Body of pancreas (tissue), 4 donors: ENCODE data around the gene DLX1. TPM values are rescaled to one million over a fixed set of nuclear protein-coding genes. Genes with fewer than 3 reads are reported as not detected.
"Not testable (repeated sequence)": the region's sequence is repeated elsewhere in the genome, so short reads cannot be mapped to it uniquely, and the experiment has no call there.

Source experiments
- ATAC-seq: fragments of 150-250 bp; one replicate; pipeline ENCODE4 v1.9.1; 2016
- DNase-seq, 4 donors: peaks; one replicate each; pipeline ENCODE4 v3.0.0-alpha.2; 2019
- H3K27ac ChIP-seq, 4 donors: fragments of 200-600 bp; sonication (generic); 1 replicate in 3 of 4; 2 replicates in 1 of 4; pipeline versions ENCODE4 v1.5.1 to v1.6.1; 2016 to 2019; ENCODE audit warnings: mild to moderate bottlenecking in 1 of 4, mixed read lengths in 1 of 4, moderate library complexity in 1 of 4
- H3K27me3 ChIP-seq, 2 donors: fragments of 200-600 bp; sonication (generic); one replicate each; pipeline ENCODE4 v1.6.0; 2016; ENCODE audit warnings: mild to moderate bottlenecking in 1 of 2
- H3K36me3 ChIP-seq, 2 donors: fragments of 200-600 bp; sonication (generic); replicated peaks in 1 of 2; 2 replicates each; pipeline ENCODE4 v1.5.1; 2016; ENCODE audit warnings: low read depth in 2 of 2; ENCODE audit not compliant: insufficient read depth in 1 of 2
- H3K4me1 ChIP-seq: fragments of 200-600 bp; sonication (generic); one replicate; pipeline ENCODE4 v1.6.0; 2016
- H3K4me3 ChIP-seq, 2 donors: fragments of 200-600 bp; sonication (generic); 1 replicate in 1 of 2; 2 replicates in 1 of 2; pipeline ENCODE4 v1.5.1; 2016 to 2019
- H3K9me3 ChIP-seq, 3 donors: fragments of 200-600 bp; sonication (generic); 1 replicate in 2 of 3; 2 replicates in 1 of 3; pipeline ENCODE4 v1.5.1; 2016
- CTCF ChIP-seq, 7 experiments: fragments of 450-650 bp in 4 of 7; fragments of 200-600 bp in 3 of 7; sonication (generic) in 3 of 7; IDR thresholded peaks; one replicate each; pipeline ENCODE4 v1.5.1; 2016 to 2019; ENCODE audit warnings: antibody characterized with exemption in 7 of 7
- POLR2A ChIP-seq, 3 donors: fragments of 450-650 bp; IDR thresholded peaks; one replicate each; pipeline ENCODE4 v1.6.1; 2016; ENCODE audit warnings: antibody characterized with exemption in 3 of 3, mild to moderate bottlenecking in 2 of 3
- WGBS, 2 donors: methylation state at CpG; one replicate each; pipeline ENCODE4 v1.1.5; 2017; 5-methylcytosine and 5-hydroxymethylcytosine counted together
- intact Hi-C: fragments of 100-400 bp; cut with DNase I; formaldehyde crosslinking; loops from one replicate; pipeline ENCODE4 v1.15.1; 2023
- total RNA-seq, 2 donors: library from RNA; depleted of rRNA; stranded (reverse); fragments of >200 nt; gene quantifications; one replicate each; pipeline ENCODE4 v1.1.0, GENCODE V29; 2016

Gene DLX1
- total RNA-seq, 2 donors from 2014 or later, result not detected

DNA sequence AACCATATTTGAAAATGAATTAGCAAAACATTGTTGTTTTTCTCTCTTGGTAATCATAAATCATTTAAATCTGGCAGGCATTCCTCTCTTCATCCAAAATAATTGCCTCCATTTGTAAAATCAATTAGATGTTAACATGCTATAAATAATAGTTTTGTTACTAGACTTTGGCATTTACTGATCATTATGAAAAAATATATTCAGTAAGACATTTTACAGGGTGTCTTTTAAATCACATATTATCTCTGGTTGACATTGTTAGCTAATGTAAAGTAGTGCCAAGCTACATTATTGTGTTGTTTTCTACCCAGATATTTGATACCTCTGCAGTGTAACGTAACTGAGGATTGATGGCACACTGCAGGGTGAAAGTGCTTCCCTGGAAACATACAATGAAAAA is 31.8 kb upstream of the DLX1 start:
- Histone ChIP-seq H3K9me3 (no peaks in the 10 kb centered on the region), H3K4me1 (peaks cover 5% of the 10 kb centered on the region), H3K4me3 (no peak overlapping the region), H3K27me3 (no peaks in the 10 kb centered on the region), H3K27ac (no peak overlapping the region), H3K36me3 (no peaks in the 10 kb centered on the region)
- DNase-seq, result no peak
- intact Hi-C loops, result no loop called here
- 68 to 83% methylated on average over 1 of the region's 1 CpG for WGBS, 2 donors
- TF ChIP-seq CTCF (IDR thresholded peaks at IDR 0.05) (no peak), POLR2A (IDR thresholded peaks at IDR 0.05) (no peak)
- ATAC-seq, result no peak

DNA sequence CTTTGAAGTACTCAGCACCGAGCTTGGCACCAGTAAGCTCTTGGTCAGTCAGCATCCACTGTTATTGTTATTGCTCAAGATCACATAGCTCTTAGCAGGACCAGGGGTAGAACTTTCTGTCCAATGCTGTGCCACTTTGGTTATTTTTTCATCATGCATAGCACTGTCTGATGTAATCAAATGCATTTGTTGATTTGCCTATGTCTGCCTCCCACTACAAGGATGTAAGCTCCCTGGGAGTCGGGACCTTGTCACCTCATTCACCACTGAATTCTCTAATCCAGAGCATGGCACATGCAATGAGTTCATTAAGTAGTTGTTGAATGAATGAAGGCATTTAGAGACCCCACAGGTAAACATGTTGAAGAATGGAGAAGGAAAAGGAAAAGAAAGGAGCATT is 29.0 kb upstream of the DLX1 start:
- H3K9me3 ChIP-seq, result no peaks in the 10 kb centered on the region
- TF ChIP-seq CTCF (IDR thresholded peaks at IDR 0.05), result no peak
- no peak for TF ChIP-seq POLR2A (IDR thresholded peaks at IDR 0.05)
- DNase-seq (no peak), ATAC-seq (no peak)
- peaks cover 5% of the 10 kb centered on the region for H3K4me1 ChIP-seq
- no peaks in the 10 kb centered on the region for H3K27me3 ChIP-seq
- WGBS, 2 donors, result 91 to 94% methylated on average over 2 of the region's 2 CpGs
- no peak overlapping the region for H3K4me3 ChIP-seq
- intact Hi-C loops, result no loop called here
- no peaks in the 10 kb centered on the region for H3K36me3 ChIP-seq
- no peak overlapping the region for H3K27ac ChIP-seq

DNA sequence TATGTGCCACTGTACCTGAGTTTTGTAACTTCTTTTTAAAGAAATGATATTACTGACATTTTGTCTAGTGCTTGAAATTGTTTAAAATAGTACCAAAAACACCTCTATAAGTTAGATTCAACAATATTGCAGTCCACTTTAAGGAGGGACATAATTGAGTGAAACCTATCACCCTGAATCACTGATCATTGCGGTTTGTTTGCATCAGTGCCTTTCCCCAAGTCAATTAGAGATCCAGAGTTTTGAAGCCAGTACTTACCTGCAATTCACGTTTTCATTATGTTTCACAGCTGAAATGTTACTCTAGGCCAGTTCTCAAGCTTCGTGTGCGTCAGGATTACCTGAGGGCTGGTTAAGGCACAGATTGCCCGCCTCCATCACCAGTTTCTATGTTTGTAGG is 26.6 kb upstream of the DLX1 start:
- intact Hi-C loops, result no loop called here
- TF ChIP-seq CTCF (IDR thresholded peaks at IDR 0.05) (no peak), POLR2A (IDR thresholded peaks at IDR 0.05) (no peak)
- no peaks in the 10 kb centered on the region for H3K9me3 ChIP-seq
- H3K4me3 ChIP-seq, result no peak overlapping the region
- 90 to 93% methylated on average over 5 of the region's 5 CpGs for WGBS, 2 donors
- ATAC-seq (no peak), DNase-seq (no peak)
- no peaks in the 10 kb centered on the region for H3K4me1 ChIP-seq
- H3K36me3 ChIP-seq, result no peaks in the 10 kb centered on the region
- H3K27ac ChIP-seq, result no peak overlapping the region
- H3K27me3 ChIP-seq, result no peaks in the 10 kb centered on the region

DNA sequence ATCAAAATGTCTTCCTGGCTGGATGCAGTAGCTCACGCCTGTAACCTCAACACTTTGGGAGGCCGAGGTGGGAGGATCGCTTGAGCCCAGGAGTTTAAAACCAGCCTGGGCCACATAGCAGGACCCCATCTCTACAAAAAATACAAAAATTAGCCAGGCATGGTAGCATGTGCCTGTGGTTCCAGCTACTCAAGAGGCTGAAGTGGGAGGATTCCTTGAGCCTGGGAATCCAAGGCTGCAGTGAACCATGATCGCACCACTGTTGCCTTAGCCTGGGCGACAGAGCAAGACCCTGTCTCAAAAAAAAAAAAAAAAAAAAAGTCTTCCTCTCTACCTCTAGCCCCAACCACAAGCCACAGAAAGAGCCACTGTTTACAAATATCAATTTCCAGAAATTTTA is 25.2 kb upstream of the DLX1 start:
- DNase-seq, intact Hi-C loops, H3K4me3 ChIP-seq, H3K27ac ChIP-seq, H3K9me3 ChIP-seq, H3K4me1 ChIP-seq, ATAC-seq, H3K36me3 ChIP-seq, H3K27me3 ChIP-seq: not testable (repeated sequence)
- WGBS, 2 donors, result 90 to 96% methylated on average over 5 of the region's 5 CpGs

GRCh38 chr2:172062402-172063004 is 22.8 kb upstream of the DLX1 start:
- no peak overlapping the region for H3K4me3 ChIP-seq
- DNase-seq (no peak), ATAC-seq (no peak)
- H3K9me3 ChIP-seq, result no peaks in the 10 kb centered on the region
- H3K36me3 ChIP-seq, result no peaks in the 10 kb centered on the region
- no peak overlapping the region for H3K27ac ChIP-seq
- no peaks in the 10 kb centered on the region for H3K4me1 ChIP-seq
- 100% methylated on average over 1 of the region's 1 CpG for WGBS, 2 donors
- no peaks in the 10 kb centered on the region for H3K27me3 ChIP-seq
- intact Hi-C loops, result no loop called here
- TF ChIP-seq POLR2A (IDR thresholded peaks at IDR 0.05) (no peak), CTCF (IDR thresholded peaks at IDR 0.05) (no peak)
